Panc1 (cell line): ENCODE data around the gene XPNPEP1. TPM values are rescaled to one million over a fixed set of nuclear protein-coding genes. Genes with fewer than 3 reads are reported as not detected.

ENCODE experiments used
- ATAC-seq: fragments of 200-7000 bp; cut with Tn5 transposase; 2 replicates; pipeline ENCODE4 v1.9.1; 2020; ENCODE audit warnings: mild to moderate bottlenecking, moderate library complexity
- BruUV-seq: library from RNA; stranded (reverse); fragments of 400-500 nt; replicated peaks from 2 replicates; lab custom pipeline; 2021; lab: Mats Ljungman, UMichigan
- CTCF ChIA-PET: fragments of 300-600 bp; sonication (Branson Sonifier 250); formaldehyde crosslinking; loops from one replicate; lab custom pipeline; 2022; ENCODE audit warnings: antibody characterized with exemption; lab: Charles Lee
- POLR2A ChIA-PET: fragments of 300-600 bp; sonication (Branson Sonifier 250); formaldehyde crosslinking; loops from one replicate; lab custom pipeline; 2022; ENCODE audit warnings: antibody characterized with exemption; lab: Charles Lee
- DNase-seq: peaks from one replicate; pipeline ENCODE4 v3.0.0-alpha.2; 2010; ENCODE audit warnings: low read depth, low spot score
- H3K27ac ChIP-seq: 2 replicates; pipeline ENCODE4 v1.5.1; 2011; ENCODE audit warnings: mild to moderate bottlenecking, low read length, inconsistent platforms
- H3K27me3 ChIP-seq: fragments of 200-500 bp; sonication (Bioruptor generic); 2 replicates; pipeline ENCODE4 v1.6.0; 2014; ENCODE audit warnings: low read length, inconsistent platforms; ENCODE audit not compliant: control insufficient read depth, insufficient read depth
- H3K36me3 ChIP-seq: fragments of 200-500 bp; sonication (Bioruptor generic); 2 replicates; pipeline ENCODE4 v1.5.1; 2014; ENCODE audit warnings: inconsistent platforms, mild to moderate bottlenecking, low read length, moderate library complexity; ENCODE audit not compliant: control insufficient read depth, insufficient read depth
- H3K4me1 ChIP-seq: 2 replicates; pipeline ENCODE4 v1.5.1; 2011; ENCODE audit warnings: inconsistent platforms, mild to moderate bottlenecking, low read length, moderate library complexity; ENCODE audit not compliant: control insufficient read depth, insufficient read depth
- H3K4me3 ChIP-seq, 2 experiments: 2 replicates each; pipeline ENCODE4 v1.5.1; 2011 to 2012; ENCODE audit warnings: low read depth in 2 of 2, low read length in 2 of 2, mild to moderate bottlenecking in 2 of 2, inconsistent platforms in 1 of 2, moderate library complexity in 1 of 2
- H3K9me3 ChIP-seq: fragments of 200-500 bp; sonication (Bioruptor generic); 2 replicates; pipeline ENCODE4 v1.5.1; 2014; ENCODE audit warnings: low read depth, mild to moderate bottlenecking, inconsistent platforms, low read length, moderate library complexity; ENCODE audit not compliant: control insufficient read depth, insufficient read depth
- CTCF ChIP-seq: fragments of 450-650 bp; IDR thresholded peaks from 2 replicates; pipeline ENCODE4 v1.5.1; 2017; ENCODE audit warnings: mild to moderate bottlenecking
- POLR2AphosphoS5 ChIP-seq: IDR thresholded peaks from 2 replicates; pipeline ENCODE4 v1.6.1; 2012; ENCODE audit warnings: mild to moderate bottlenecking, low read depth, low read length, moderate library complexity
- REST ChIP-seq, 2 experiments: IDR thresholded peaks; 2 replicates each; pipeline ENCODE4 v1.6.1; 2011 to 2012; ENCODE audit warnings: low read depth in 2 of 2, control low read depth in 1 of 2, low read length in 1 of 2, mild to moderate bottlenecking in 1 of 2, moderate library complexity in 1 of 2; ENCODE audit not compliant: insufficient read depth in 1 of 2
- SIN3A ChIP-seq: IDR thresholded peaks from 2 replicates; pipeline ENCODE4 v1.6.1; 2012; ENCODE audit warnings: low read depth, mild to moderate bottlenecking, low read length, moderate library complexity, borderline replicate concordance; ENCODE audit not compliant: insufficient read depth
- TCF7L2 ChIP-seq: IDR thresholded peaks from 2 replicates; pipeline ENCODE4 v1.6.1; 2011; ENCODE audit warnings: mild to moderate bottlenecking, low read depth, low read length, inconsistent platforms
- in situ Hi-C: cut with HindIII; loops from 2 replicates; pipeline ENCODE4 v1.10.0; 2016; ENCODE audit warnings: low sequenced_read_pairs, low pct_unique_long_range_greater_than_20kb
- intact Hi-C: fragments of 100-400 bp; cut with micrococcal nuclease; formaldehyde crosslinking; loops from one replicate; pipeline ENCODE4 v1.10.0; 2022; ENCODE audit not compliant: unreplicated experiment
- total RNA-seq: library from RNA; stranded (reverse); gene quantifications from one replicate; pipeline ENCODE4 v1.2.1, GENCODE V29; 2021; ENCODE audit not compliant: unreplicated experiment

The XPNPEP1 gene
- total RNA-seq, 1 experiment from 2014 or later, result 61.2 TPM

- H3K9me3 ChIP-seq, result no peaks in the 10 kb centered on the region
- no peak overlapping the region for H3K4me3 ChIP-seq
- POLR2A ChIA-PET, result no interaction called here
- peaks cover 3% of the 10 kb centered on the region; the same call in 1 of the 2 replicates for H3K27me3 ChIP-seq
- intact Hi-C loops (no loop called here), in situ Hi-C loops (no loop called here)
- no peaks in the 10 kb centered on the region for H3K36me3 ChIP-seq
- DNase-seq (no peak), ATAC-seq (no peak)
- TF ChIP-seq REST (IDR thresholded peaks at IDR 0.05; ENCODE audit: insufficient read depth in 1 of 2, low read depth in 2 of 2, low read length in 1 of 2) (no peak), CTCF (no peak), POLR2AphosphoS5 (no peak), SIN3A (no peak), TCF7L2 (no peak)
- peaks cover 5% of the 10 kb centered on the region; the same call in 1 of the 2 replicates for H3K4me1 ChIP-seq
- CTCF ChIA-PET, result no interaction called here
- no peak overlapping the region for H3K27ac ChIP-seq
- BruUV-seq, result no TSS peak
Measured at GRCh38 chr10:109971634-109972033, 48.3 kb upstream of the XPNPEP1 start.

GRCh38 chr10:109969760-109970346 is 46.5 kb upstream of the XPNPEP1 start:
- no peak for DNase-seq
- no peaks in the 10 kb centered on the region for H3K36me3 ChIP-seq
- TF ChIP-seq CTCF (no peak), POLR2AphosphoS5 (no peak), TCF7L2 (no peak), SIN3A (no peak), REST (IDR thresholded peaks at IDR 0.05; ENCODE audit: insufficient read depth in 1 of 2, low read depth in 2 of 2, low read length in 1 of 2) (no peak)
- H3K27ac ChIP-seq, result no peak overlapping the region
- in situ Hi-C loops (no loop called here), intact Hi-C loops (no loop called here)
- ChIA-PET POLR2A (no interaction called here), CTCF (no interaction called here)
- peaks cover 3% of the 10 kb centered on the region; the same call in 1 of the 2 replicates for H3K27me3 ChIP-seq
- H3K9me3 ChIP-seq, result no peaks in the 10 kb centered on the region
- no TSS peak for BruUV-seq
- no peak for ATAC-seq
- peaks cover 5% of the 10 kb centered on the region; the same call in 1 of the 2 replicates for H3K4me1 ChIP-seq
- H3K4me3 ChIP-seq, result no peak overlapping the region
